ENCODE results near the gene SH3RF1. TPM values are rescaled to one million over a fixed set of nuclear protein-coding genes. Genes with fewer than 3 reads are reported as not detected.

The SH3RF1 gene
- total and polyA plus RNA-seq, 2 of the 13 experiments (the other 11 are each of a cell fraction or from before 2014, with no cell fraction given) = 3.1 to 3.2 TPM

DNA sequence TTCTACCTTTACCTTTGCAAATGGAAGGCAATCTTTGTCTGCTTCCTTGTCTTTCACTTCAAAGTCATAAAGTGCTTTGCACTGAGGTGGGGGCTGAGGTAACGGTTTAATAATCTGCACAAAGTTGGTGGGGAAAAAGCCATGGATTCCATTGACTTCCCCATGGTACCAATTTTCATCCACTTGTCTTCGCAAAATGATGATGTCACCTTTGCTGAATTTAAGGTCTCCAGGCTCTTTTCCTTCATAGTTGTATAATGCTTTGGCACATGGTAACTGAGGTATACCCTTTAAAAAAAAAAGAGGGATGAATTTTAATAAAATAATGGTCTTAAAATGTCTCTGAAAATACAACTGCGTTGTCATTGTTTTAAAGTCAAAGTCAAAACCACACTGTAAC lies 114.4 kb downstream of the SH3RF1 start:
- ChIA-PET POLR2A (no interaction called here), CTCF (ENCODE audit: low intra/inter-chr PET ratio, low total read pairs) (no interaction called here)
- no peak overlapping the region for H3K4me3 ChIP-seq (replicated peaks in 1 of 3; ENCODE audit: insufficient read depth in 1 of 3, low read depth in 2 of 3, low read length in 3 of 3)
- H3K36me3 ChIP-seq (replicated peaks in 1 of 2; ENCODE audit: control insufficient read depth in 1 of 2, insufficient read depth in 2 of 2, low read length in 2 of 2) = peaks cover 2 to 4% of the 10 kb centered on the region in 2 experiments; a peak in 3 of 5 replicates
- intact Hi-C loops (cut with micrococcal nuclease; ENCODE audit: unreplicated experiment) = no loop called here
- TF ChIP-seq ATF7 (IDR thresholded peaks at IDR 0.05) (peak; percentile 81), ATF7 (CRISPR knock-in tag; IDR thresholded peaks at IDR 0.05) (no peak), DNMT1 (CRISPR knock-in tag; IDR thresholded peaks at IDR 0.05) (no peak)
- H3K27me3 ChIP-seq (ENCODE audit: control insufficient read depth in 1 of 2, insufficient read depth in 2 of 2, low read length in 2 of 2) = no peaks in the 10 kb centered on the region
- H3K9me3 ChIP-seq (ENCODE audit: low read length) = no peaks in the 10 kb centered on the region
- DNase-seq (ENCODE audit: low spot score) (no peak), FAIRE-seq (no peak), ATAC-seq (no peak)
- in situ Hi-C loops (cut with HindIII; ENCODE audit: extremely low pct_ligation_motif_present, low pct_unique_long_range_greater_than_20kb) = no loop called here
- H4K20me1 ChIP-seq (ENCODE audit: insufficient read depth, low read length) = no peaks in the 10 kb centered on the region
- BruUV-seq (replicated peaks) = no TSS peak
- H3K79me2 ChIP-seq (ENCODE audit: insufficient read depth, low read length) = no peaks in the 10 kb centered on the region
- no peak overlapping the region for H3K4me2 ChIP-seq (ENCODE audit: low read depth, low read length)
- no peak overlapping the region for H2AFZ ChIP-seq (ENCODE audit: low read length)
- no peak overlapping the region for H3K9ac ChIP-seq (ENCODE audit: insufficient read depth, low read depth, low read length)
- no peaks in the 10 kb centered on the region for H3K4me1 ChIP-seq (ENCODE audit: insufficient read depth, low read length)
- no peak overlapping the region for H3K27ac ChIP-seq (ENCODE audit: extremely low read length, insufficient read depth, low read length)
- WGBS (ENCODE audit: low lambda C conversion rate) = 96% methylated on average over 3 of the region's 3 CpGs

DNA sequence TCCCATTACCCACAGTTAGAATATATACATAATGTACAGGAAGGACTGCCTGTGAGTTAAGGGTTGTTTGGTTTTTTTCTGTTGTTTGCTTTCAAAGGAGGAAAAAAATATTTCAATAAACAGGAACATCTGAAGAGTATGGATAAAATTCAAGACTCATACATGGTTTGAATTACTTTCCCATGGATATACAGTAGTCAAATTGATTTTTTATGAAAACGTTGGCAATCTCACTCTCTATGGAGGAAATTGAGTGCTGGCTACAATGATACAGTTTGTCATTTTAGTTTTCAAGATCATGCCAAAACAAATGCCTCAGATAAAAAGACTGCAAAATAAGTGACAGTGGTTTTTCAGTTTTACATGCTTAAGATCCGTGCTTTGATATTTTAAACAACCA lies 116.6 kb downstream of the SH3RF1 start:
- H3K4me2 ChIP-seq (ENCODE audit: low read depth, low read length) = no peak overlapping the region
- ChIA-PET CTCF (ENCODE audit: low intra/inter-chr PET ratio, low total read pairs) (no interaction called here), POLR2A (no interaction called here)
- no peak overlapping the region for H3K27ac ChIP-seq (ENCODE audit: extremely low read length, insufficient read depth, low read length)
- TSS peak; percentile 38 for BruUV-seq (replicated peaks)
- no peak for ATAC-seq
- no peak overlapping the region for H3K4me3 ChIP-seq (replicated peaks in 1 of 3; ENCODE audit: insufficient read depth in 1 of 3, low read depth in 2 of 3, low read length in 3 of 3)
- WGBS (ENCODE audit: low lambda C conversion rate) = 90% methylated on average over 2 of the region's 2 CpGs
- DNase-seq (ENCODE audit: low spot score) = no peak
- H3K9ac ChIP-seq (ENCODE audit: insufficient read depth, low read depth, low read length) = no peak overlapping the region
- intact Hi-C loops (cut with micrococcal nuclease; ENCODE audit: unreplicated experiment) = no loop called here
- H2AFZ ChIP-seq (ENCODE audit: low read length) = no peak overlapping the region
- no peaks in the 10 kb centered on the region for H4K20me1 ChIP-seq (ENCODE audit: insufficient read depth, low read length)
- H3K9me3 ChIP-seq (ENCODE audit: low read length) = no peaks in the 10 kb centered on the region
- in situ Hi-C loops (cut with HindIII; ENCODE audit: extremely low pct_ligation_motif_present, low pct_unique_long_range_greater_than_20kb) = no loop called here
- peaks cover 3 to 4% of the 10 kb centered on the region in 2 experiments; a peak in 3 of 5 replicates for H3K36me3 ChIP-seq (replicated peaks in 1 of 2; ENCODE audit: control insufficient read depth in 1 of 2, insufficient read depth in 2 of 2, low read length in 2 of 2)
- no peak for FAIRE-seq
- H3K27me3 ChIP-seq (ENCODE audit: control insufficient read depth in 1 of 2, insufficient read depth in 2 of 2, low read length in 2 of 2) = no peaks in the 10 kb centered on the region
- H3K4me1 ChIP-seq (ENCODE audit: insufficient read depth, low read length) = no peaks in the 10 kb centered on the region
- no peaks in the 10 kb centered on the region for H3K79me2 ChIP-seq (ENCODE audit: insufficient read depth, low read length)
- TF ChIP-seq MEIS1 (CRISPR knock-in tag; IDR thresholded peaks at IDR 0.05; ENCODE audit: borderline replicate concordance) (no peak), ETV6 (CRISPR knock-in tag; conservative IDR thresholded peaks at IDR 0.05) (no peak), HDAC2 (CRISPR knock-in tag; IDR thresholded peaks at IDR 0.05) (no peak), ZNF552 (CRISPR knock-in tag; IDR thresholded peaks at IDR 0.05; ENCODE audit: borderline replicate concordance) (no peak), HOXD1 (CRISPR knock-in tag; IDR thresholded peaks at IDR 0.05) (no peak), TGIF2 (CRISPR knock-in tag; IDR thresholded peaks at IDR 0.05) (no peak), ZNF720 (CRISPR knock-in tag; IDR thresholded peaks at IDR 0.05) (no peak), HMG20B (CRISPR knock-in tag; conservative IDR thresholded peaks at IDR 0.05) (no peak), IKZF4 (CRISPR knock-in tag; IDR thresholded peaks at IDR 0.05; ENCODE audit: borderline replicate concordance, low read depth, not compliant biosample characterization) (no peak)
- TF ChIP-seq, protein P1, sequence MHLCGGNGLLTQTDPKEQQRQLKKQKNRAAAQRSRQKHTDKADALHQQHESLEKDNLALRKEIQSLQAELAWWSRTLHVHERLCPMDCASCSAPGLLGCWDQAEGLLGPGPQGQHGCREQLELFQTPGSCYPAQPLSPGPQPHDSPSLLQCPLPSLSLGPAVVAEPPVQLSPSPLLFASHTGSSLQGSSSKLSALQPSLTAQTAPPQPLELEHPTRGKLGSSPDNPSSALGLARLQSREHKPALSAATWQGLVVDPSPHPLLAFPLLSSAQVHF (CRISPR knock-in tag; IDR thresholded peaks at IDR 0.05) = no peak
- TF ChIP-seq, protein P2, sequence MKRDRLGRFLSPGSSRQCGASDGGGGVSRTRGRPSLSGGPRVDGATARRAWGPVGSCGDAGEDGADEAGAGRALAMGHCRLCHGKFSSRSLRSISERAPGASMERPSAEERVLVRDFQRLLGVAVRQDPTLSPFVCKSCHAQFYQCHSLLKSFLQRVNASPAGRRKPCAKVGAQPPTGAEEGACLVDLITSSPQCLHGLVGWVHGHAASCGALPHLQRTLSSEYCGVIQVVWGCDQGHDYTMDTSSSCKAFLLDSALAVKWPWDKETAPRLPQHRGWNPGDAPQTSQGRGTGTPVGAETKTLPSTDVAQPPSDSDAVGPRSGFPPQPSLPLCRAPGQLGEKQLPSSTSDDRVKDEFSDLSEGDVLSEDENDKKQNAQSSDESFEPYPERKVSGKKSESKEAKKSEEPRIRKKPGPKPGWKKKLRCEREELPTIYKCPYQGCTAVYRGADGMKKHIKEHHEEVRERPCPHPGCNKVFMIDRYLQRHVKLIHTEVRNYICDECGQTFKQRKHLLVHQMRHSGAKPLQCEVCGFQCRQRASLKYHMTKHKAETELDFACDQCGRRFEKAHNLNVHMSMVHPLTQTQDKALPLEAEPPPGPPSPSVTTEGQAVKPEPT (CRISPR knock-in tag; IDR thresholded peaks at IDR 0.05; ENCODE audit: low read depth) = no peak
- TF ChIP-seq, protein P3, sequence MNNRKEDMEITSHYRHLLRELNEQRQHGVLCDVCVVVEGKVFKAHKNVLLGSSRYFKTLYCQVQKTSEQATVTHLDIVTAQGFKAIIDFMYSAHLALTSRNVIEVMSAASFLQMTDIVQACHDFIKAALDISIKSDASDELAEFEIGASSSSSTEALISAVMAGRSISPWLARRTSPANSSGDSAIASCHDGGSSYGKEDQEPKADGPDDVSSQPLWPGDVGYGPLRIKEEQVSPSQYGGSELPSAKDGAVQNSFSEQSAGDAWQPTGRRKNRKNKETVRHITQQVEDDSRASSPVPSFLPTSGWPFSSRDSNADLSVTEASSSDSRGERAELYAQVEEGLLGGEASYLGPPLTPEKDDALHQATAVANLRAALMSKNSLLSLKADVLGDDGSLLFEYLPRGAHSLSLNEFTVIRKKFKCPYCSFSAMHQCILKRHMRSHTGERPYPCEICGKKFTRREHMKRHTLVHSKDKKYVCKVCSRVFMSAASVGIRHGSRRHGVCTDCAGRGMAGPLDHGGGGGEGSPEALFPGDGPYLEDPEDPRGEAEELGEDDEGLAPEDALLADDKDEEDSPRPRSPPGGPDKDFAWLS (CRISPR knock-in tag; IDR thresholded peaks at IDR 0.05; ENCODE audit: borderline replicate concordance) = no peak

Data from HepG2 (cell line).